NT2/D1 (cell line): ENCODE measurements around the gene MCOLN2.

Source experiments
- YY1 ChIP-seq: IDR thresholded peaks from 2 replicates; pipeline ENCODE4 v1.6.1; 2011; ENCODE audit not compliant: insufficient read length, insufficient read depth
- ZNF274 ChIP-seq: IDR thresholded peaks from 2 replicates; pipeline ENCODE4 v1.6.1; 2011; ENCODE audit warnings: mild to moderate bottlenecking, low read depth, low read length

- TF ChIP-seq ZNF274 = no peak
- TF ChIP-seq YY1 = no peak
Observed at GRCh38 chr1:84889437-84889836, 107.5 kb downstream of the MCOLN2 start.
